Measurements from ENCODE around the gene DYNLT2.

DNA sequence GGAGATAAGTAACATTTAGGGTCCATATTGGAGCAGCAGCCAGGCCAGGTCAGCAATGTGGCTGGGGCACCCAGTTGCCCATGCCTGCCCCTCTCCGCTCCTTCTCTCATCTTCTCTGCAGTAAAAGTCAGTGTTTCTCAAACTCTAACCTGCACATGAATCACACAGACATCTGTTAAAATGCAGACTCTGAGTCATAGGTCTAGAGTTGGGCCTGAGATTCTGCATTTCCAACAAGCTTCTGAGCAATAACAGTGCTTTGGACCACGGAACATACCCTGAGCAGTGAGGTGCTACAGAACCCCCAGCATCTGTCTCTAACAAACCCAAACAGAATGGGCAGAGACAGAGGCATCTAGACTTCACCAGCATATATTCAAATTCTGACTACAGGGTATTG is 37.2 kb downstream of the DYNLT2 start:
- TF ChIP-seq, protein P1, sequence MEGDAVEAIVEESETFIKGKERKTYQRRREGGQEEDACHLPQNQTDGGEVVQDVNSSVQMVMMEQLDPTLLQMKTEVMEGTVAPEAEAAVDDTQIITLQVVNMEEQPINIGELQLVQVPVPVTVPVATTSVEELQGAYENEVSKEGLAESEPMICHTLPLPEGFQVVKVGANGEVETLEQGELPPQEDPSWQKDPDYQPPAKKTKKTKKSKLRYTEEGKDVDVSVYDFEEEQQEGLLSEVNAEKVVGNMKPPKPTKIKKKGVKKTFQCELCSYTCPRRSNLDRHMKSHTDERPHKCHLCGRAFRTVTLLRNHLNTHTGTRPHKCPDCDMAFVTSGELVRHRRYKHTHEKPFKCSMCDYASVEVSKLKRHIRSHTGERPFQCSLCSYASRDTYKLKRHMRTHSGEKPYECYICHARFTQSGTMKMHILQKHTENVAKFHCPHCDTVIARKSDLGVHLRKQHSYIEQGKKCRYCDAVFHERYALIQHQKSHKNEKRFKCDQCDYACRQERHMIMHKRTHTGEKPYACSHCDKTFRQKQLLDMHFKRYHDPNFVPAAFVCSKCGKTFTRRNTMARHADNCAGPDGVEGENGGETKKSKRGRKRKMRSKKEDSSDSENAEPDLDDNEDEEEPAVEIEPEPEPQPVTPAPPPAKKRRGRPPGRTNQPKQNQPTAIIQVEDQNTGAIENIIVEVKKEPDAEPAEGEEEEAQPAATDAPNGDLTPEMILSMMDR (IDR thresholded peaks at IDR 0.05 in 8 of 11, conservative IDR thresholded peaks at IDR 0.05 in 3 of 11) = no peak
- TF ChIP-seq POLR2A (IDR thresholded peaks at IDR 0.05) (no peak), POLR2AphosphoS5 (IDR thresholded peaks at IDR 0.05) (no peak)
